HepG2 (cell line): ENCODE results near the gene MBOAT7.

ENCODE experiments used
- CBFB ChIP-seq: sonication (generic); formaldehyde crosslinking; IDR thresholded peaks from 2 replicates; pipeline ENCODE4 v1.4.0; 2020; ENCODE audit warnings: missing genetic modification reagents
- ERF ChIP-seq: IDR thresholded peaks from 2 replicates; pipeline ENCODE4 v1.6.1; 2018; ENCODE audit warnings: missing biosample characterization, missing genetic modification reagents
- KLF13 ChIP-seq: sonication (generic); formaldehyde crosslinking; IDR thresholded peaks from 2 replicates; pipeline ENCODE4 v1.4.0; 2020; ENCODE audit warnings: mild to moderate bottlenecking, missing genetic modification reagents
- MTF1 ChIP-seq: sonication (generic); formaldehyde crosslinking; IDR thresholded peaks from 2 replicates; pipeline ENCODE4 v1.5.0; 2020; ENCODE audit warnings: missing genetic modification reagents
- NCOA1 ChIP-seq: sonication (generic); formaldehyde crosslinking; IDR thresholded peaks from 2 replicates; pipeline ENCODE4 v1.9.0; 2021; ENCODE audit warnings: missing genetic modification reagents
- PHF20 ChIP-seq: sonication (generic); formaldehyde crosslinking; IDR thresholded peaks from 2 replicates; pipeline ENCODE4 v1.5.0; 2020; ENCODE audit warnings: mild to moderate bottlenecking, missing genetic modification reagents
- POLR2A ChIP-seq, 2 experiments: IDR thresholded peaks; 2 replicates each; pipeline ENCODE4 v1.6.1; 2011; ENCODE audit warnings: low read depth in 2 of 2, low read length in 2 of 2, mild to moderate bottlenecking in 1 of 2, moderate library complexity in 1 of 2; ENCODE audit not compliant: insufficient read depth in 1 of 2
- RORA ChIP-seq: sonication (generic); formaldehyde crosslinking; IDR thresholded peaks from 2 replicates; pipeline ENCODE4 v1.5.0; 2020; ENCODE audit warnings: mild to moderate bottlenecking, missing genetic modification reagents, moderate library complexity
- SUZ12 ChIP-seq: fragments of 150-350 bp; IDR thresholded peaks from 2 replicates; pipeline ENCODE4 v1.6.1; 2014; ENCODE audit warnings: low read depth, low read length
- ZNF850 ChIP-seq: sonication (generic); formaldehyde crosslinking; conservative IDR thresholded peaks from 2 replicates; pipeline ENCODE4 v1.9.0; 2021; ENCODE audit warnings: mild to moderate bottlenecking, missing genetic modification reagents

GRCh38 chr19:54127688-54128440, 61.5 kb downstream of the MBOAT7 start:
- TF ChIP-seq SUZ12, result no peak
- TF ChIP-seq MTF1, result no peak
- no peak for TF ChIP-seq ZNF850 (CRISPR knock-in tag)
- no peak for TF ChIP-seq ERF (CRISPR knock-in tag)
- no peak for TF ChIP-seq POLR2A (IDR thresholded peaks at IDR 0.05; ENCODE audit: insufficient read depth in 1 of 2, low read depth in 2 of 2, low read length in 2 of 2)
- TF ChIP-seq CBFB (CRISPR knock-in tag), result no peak
- no peak for TF ChIP-seq KLF13 (CRISPR knock-in tag)
- no peak for TF ChIP-seq PHF20
- TF ChIP-seq NCOA1 (CRISPR knock-in tag), result no peak
- no peak for TF ChIP-seq RORA (CRISPR knock-in tag)
